GM23338 (cell line): Measurements from ENCODE around the gene PTPRN2. TPM values are rescaled to one million over a fixed set of nuclear protein-coding genes. Genes with fewer than 3 reads are reported as not detected.

Source experiments
- ATAC-seq: fragments of 200-7000 bp; cut with Tn5 transposase; 3 replicates; pipeline ENCODE4 v1.9.1; 2020
- DNase-seq: peaks from one replicate; pipeline ENCODE4 v3.0.0-alpha.2; 2015; ENCODE audit warnings: low spot score
- H2AFZ ChIP-seq: fragments of 200-600 bp; sonication (generic); 2 replicates; pipeline ENCODE4 v1.8.0; 2016; ENCODE audit warnings: antibody characterized with exemption, mild to moderate bottlenecking, moderate library complexity
- H3F3A ChIP-seq: fragments of 200-600 bp; sonication (generic); replicated peaks from 2 replicates; pipeline ENCODE4 v1.8.0; 2017; ENCODE audit warnings: antibody characterized with exemption, mixed run types, low read depth
- H3K27ac ChIP-seq: fragments of 200-600 bp; sonication (generic); 2 replicates; pipeline ENCODE4 v1.6.1; 2016; ENCODE audit warnings: low read depth
- H3K27me3 ChIP-seq: fragments of 200-600 bp; sonication (generic); 2 replicates; pipeline ENCODE4 v1.8.0; 2016; ENCODE audit warnings: mild to moderate bottlenecking, mixed run types, moderate library complexity; ENCODE audit not compliant: insufficient read depth
- H3K36me3 ChIP-seq: fragments of 200-600 bp; sonication (generic); 2 replicates; pipeline ENCODE4 v1.8.0; 2016; ENCODE audit warnings: mild to moderate bottlenecking; ENCODE audit not compliant: insufficient read depth
- H3K4me1 ChIP-seq: fragments of 200-600 bp; sonication (generic); 2 replicates; pipeline ENCODE4 v1.8.0; 2016; ENCODE audit warnings: mild to moderate bottlenecking, moderate library complexity; ENCODE audit not compliant: insufficient read depth
- H3K4me2 ChIP-seq: fragments of 200-600 bp; sonication (generic); 2 replicates; pipeline ENCODE4 v1.7.1; 2017; ENCODE audit warnings: mixed run types
- H3K4me3 ChIP-seq: fragments of 200-600 bp; sonication (generic); 2 replicates; pipeline ENCODE4 v1.6.1; 2016; ENCODE audit warnings: mixed run types
- H3K79me2 ChIP-seq: fragments of 200-600 bp; sonication (generic); replicated peaks from 2 replicates; pipeline ENCODE4 v1.8.0; 2017; ENCODE audit warnings: mild to moderate bottlenecking; ENCODE audit not compliant: insufficient read depth
- H3K9me2 ChIP-seq: fragments of 200-600 bp; sonication (generic); 2 replicates; pipeline ENCODE4 v1.8.0; 2017; ENCODE audit not compliant: insufficient read depth
- H4K20me1 ChIP-seq: fragments of 200-600 bp; sonication (generic); replicated peaks from 2 replicates; pipeline ENCODE4 v1.8.0; 2017; ENCODE audit warnings: mild to moderate bottlenecking; ENCODE audit not compliant: insufficient read depth
- H3K27ac Mint-ChIP-seq: 2 replicates; pipeline ENCODE4 v1.8.0; 2020; ENCODE audit warnings: inconsistent platforms, mild to moderate bottlenecking, moderate library complexity, mixed read lengths
- H3K27me3 Mint-ChIP-seq: 3 replicates; pipeline ENCODE4 v1.8.0; 2022; ENCODE audit warnings: low read depth, mild to moderate bottlenecking, moderate library complexity, mixed read lengths, inconsistent platforms; ENCODE audit not compliant: insufficient read depth, poor library complexity
- H3K36me3 Mint-ChIP-seq: 3 replicates; pipeline ENCODE4 v1.8.0; 2021; ENCODE audit warnings: low read depth, mild to moderate bottlenecking, inconsistent platforms, moderate library complexity, mixed read lengths
- H3K4me1 Mint-ChIP-seq: 3 replicates; pipeline ENCODE4 v1.8.0; 2020; ENCODE audit warnings: mild to moderate bottlenecking, inconsistent platforms, mixed read lengths
- H3K4me3 Mint-ChIP-seq: 3 replicates; pipeline ENCODE4 v1.8.0; 2021; ENCODE audit warnings: moderate library complexity, mild to moderate bottlenecking, inconsistent platforms, mixed read lengths
- H3K9me3 Mint-ChIP-seq: 3 replicates; pipeline ENCODE4 v1.8.0; 2020; ENCODE audit warnings: moderate library complexity, mild to moderate bottlenecking, inconsistent platforms, mixed read lengths
- CTCF ChIP-seq, 2 experiments: fragments of 200-600 bp in 1 of 2; sonication (generic) in 1 of 2; conservative IDR thresholded peaks; 2 replicates each; pipeline versions ENCODE4 v1.5.1 to v1.6.1; 2016 to 2017; ENCODE audit warnings: antibody characterized with exemption in 2 of 2, low read depth in 2 of 2, mild to moderate bottlenecking in 2 of 2, moderate library complexity in 1 of 2
- ETS1 ChIP-seq: IDR thresholded peaks from 2 replicates; pipeline ENCODE4 v1.6.1; 2016; ENCODE audit warnings: antibody characterized with exemption
- REST ChIP-seq: IDR thresholded peaks from one replicate; pipeline ENCODE4 v1.6.1; 2018; ENCODE audit warnings: antibody characterized with exemption; ENCODE audit not compliant: unreplicated experiment
- ZNF462 ChIP-seq: fragments of 250-450 bp; sonication (Bioruptor Pico); IDR thresholded peaks from 2 replicates; pipeline ENCODE4 v1.5.0; 2020; ENCODE audit warnings: mild to moderate bottlenecking, moderate library complexity
- polyA plus RNA-seq: library from polyadenylated mRNA; unstranded; fragments of >200 nt; fragmentation: Nextera tagmentation; extraction: Ambion mirVana; gene quantifications from 2 replicates; pipeline ENCODE4 v1.2.1, GENCODE V29; 2016
- total RNA-seq: library from RNA; depleted of rRNA; stranded (reverse); fragments of >200 nt; shearing (Covaris generic); gene quantifications from 2 replicates; pipeline ENCODE4 v1.2.3, GENCODE V29; 2014

PTPRN2 gene
- total and polyA plus RNA-seq, 2 experiments from 2014 or later, result 0.87 to 4.0 TPM

GRCh38 chr7:158265743-158266080, 321.9 kb downstream of the PTPRN2 start (continued):
- TF ChIP-seq ETS1 (no peak), ZNF462 (CRISPR knock-in tag) (no peak)

GRCh38 chr7:158264881-158265742, 322.5 kb downstream of the PTPRN2 start:
- Histone ChIP-seq H3K27ac (no peak overlapping the region), H3K4me1 (no peaks in the 10 kb centered on the region), H3K79me2 (no peaks in the 10 kb centered on the region), H3K4me2 (no peak overlapping the region), H3K4me3 (no peak overlapping the region), H2AFZ (no peak overlapping the region), H3K9me2 (no peaks in the 10 kb centered on the region), H3K27me3 (no peaks in the 10 kb centered on the region), H4K20me1 (no peaks in the 10 kb centered on the region), H3F3A (peaks cover 8% of the 10 kb centered on the region), H3K36me3 (peaks cover 7% of the 10 kb centered on the region; the same call in 1 of the 2 replicates)
- Mint-ChIP-seq H3K4me1 (no peaks in the 10 kb centered on the region), H3K27ac (no peak overlapping the region), H3K9me3 (peaks cover 40% of the 10 kb centered on the region), H3K27me3 (peaks cover 6% of the 10 kb centered on the region), H3K4me3 (no peak overlapping the region), H3K36me3 (peaks cover 51% of the 10 kb centered on the region)
- DNase-seq (no peak), ATAC-seq (no peak)
- no peak for TF ChIP-seq REST
- no peak for TF ChIP-seq CTCF (conservative IDR thresholded peaks at IDR 0.05; ENCODE audit: low read depth in 2 of 2)
- TF ChIP-seq ETS1, result no peak
